GM21447 (cell line): ENCODE data around the gene ANKRD63.

ENCODE experiments used
- ATAC-seq: cut with Tn5 transposase; IDR thresholded peaks from one replicate; pipeline ENCODE4 v1.9.1; 2021; ENCODE audit not compliant: unreplicated experiment

The ANKRD63 gene

GRCh38 chr15:40258544-40258943 is 24.3 kb downstream of the ANKRD63 start:
- no peak for ATAC-seq

- no peak for ATAC-seq
Measured at GRCh38 chr15:40257656-40258450, 25.0 kb downstream of the ANKRD63 start.

- no peak for ATAC-seq
Measured at GRCh38 chr15:40256638-40257235, 26.1 kb downstream of the ANKRD63 start.

GRCh38 chr15:40255033-40255432 is 27.8 kb downstream of the ANKRD63 start:
- ATAC-seq = no peak

- no peak for ATAC-seq
Measured at GRCh38 chr15:40254452-40254851, 28.4 kb downstream of the ANKRD63 start.

GRCh38 chr15:40253167-40253790 is 29.6 kb downstream of the ANKRD63 start:
- no peak for ATAC-seq

GRCh38 chr15:40252438-40253166 is 30.3 kb downstream of the ANKRD63 start:
- ATAC-seq = no peak

- ATAC-seq = no peak
Measured at GRCh38 chr15:40252141-40252437, 30.8 kb downstream of the ANKRD63 start.

GRCh38 chr15:40251486-40252140 is 31.3 kb downstream of the ANKRD63 start:
- ATAC-seq = no peak

GRCh38 chr15:40250771-40251483 is 31.9 kb downstream of the ANKRD63 start:
- no peak for ATAC-seq

- ATAC-seq = no peak
Measured at GRCh38 chr15:40250304-40250656, 32.6 kb downstream of the ANKRD63 start.

- ATAC-seq = no peak
Measured at GRCh38 chr15:40249477-40250303, 33.2 kb downstream of the ANKRD63 start.

- ATAC-seq = no peak
Measured at GRCh38 chr15:40248006-40248783, 34.7 kb downstream of the ANKRD63 start.

GRCh38 chr15:40247406-40247971 is 35.4 kb downstream of the ANKRD63 start:
- ATAC-seq = no peak

- ATAC-seq = no peak
Measured at GRCh38 chr15:40246496-40247280, 36.2 kb downstream of the ANKRD63 start.

GRCh38 chr15:40245666-40246450 is 37.0 kb downstream of the ANKRD63 start:
- ATAC-seq = no peak

- no peak for ATAC-seq
Measured at GRCh38 chr15:40244961-40245523, 37.8 kb downstream of the ANKRD63 start.
